K562 (cell line): ENCODE results near the gene LTK. TPM values are rescaled to one million over a fixed set of nuclear protein-coding genes. Genes with fewer than 3 reads are reported as not detected.

Experiments
- CBX1 ChIP-seq: sonication (generic); IDR thresholded peaks from 2 replicates; pipeline ENCODE4 v1.6.1; 2016; ENCODE audit warnings: antibody characterized with exemption, low read depth, mild to moderate bottlenecking
- CTBP1 ChIP-seq: fragments of 450-650 bp; IDR thresholded peaks from 2 replicates; pipeline ENCODE4 v1.6.1; 2016; ENCODE audit warnings: borderline replicate concordance
- ELF2 ChIP-seq: fragments of 250-450 bp; sonication (Bioruptor Pico); IDR thresholded peaks from 2 replicates; pipeline ENCODE4 v1.5.0; 2021; ENCODE audit warnings: mild to moderate bottlenecking
- ESRRB ChIP-seq: fragments of 250-450 bp; sonication (Bioruptor Pico); IDR thresholded peaks from 2 replicates; pipeline ENCODE4 v1.5.0; 2020; ENCODE audit warnings: mild to moderate bottlenecking, moderate library complexity, borderline replicate concordance
- ETS2 ChIP-seq: IDR thresholded peaks from 2 replicates; pipeline ENCODE4 v1.6.1; 2016; ENCODE audit warnings: borderline replicate concordance, missing genetic modification characterization, mild to moderate bottlenecking, moderate library complexity, missing compliant biosample characterization; ENCODE audit not compliant: poor library complexity, severe bottlenecking
- FOXJ3 ChIP-seq: sonication (generic); formaldehyde crosslinking; IDR thresholded peaks from 2 replicates; pipeline ENCODE4 v1.4.0; 2020; ENCODE audit warnings: mild to moderate bottlenecking, missing genetic modification reagents
- GABPB2 ChIP-seq: fragments of 250-450 bp; sonication (Bioruptor Pico); conservative IDR thresholded peaks from 2 replicates; pipeline ENCODE4 v1.5.1; 2021; ENCODE audit warnings: mild to moderate bottlenecking
- HCFC1 ChIP-seq: IDR thresholded peaks from 2 replicates; pipeline ENCODE4 v1.6.1; 2012; ENCODE audit warnings: low read depth, low read length, improper control_type of control experiment
- HDAC2 ChIP-seq: fragments of 450-650 bp; IDR thresholded peaks from 2 replicates; pipeline ENCODE4 v1.6.1; 2016; ENCODE audit warnings: mild to moderate bottlenecking
- HDAC8 ChIP-seq: fragments of 450-650 bp; IDR thresholded peaks from 2 replicates; pipeline ENCODE4 v1.6.1; 2016; ENCODE audit warnings: mild to moderate bottlenecking, missing genetic modification characterization, moderate library complexity, missing compliant biosample characterization
- KAT2B ChIP-seq: IDR thresholded peaks from one replicate; pipeline ENCODE4 v1.6.1; 2012; ENCODE audit warnings: low read depth, mild to moderate bottlenecking, control low read depth, inconsistent platforms, low read length, moderate library complexity
- MAFK ChIP-seq: IDR thresholded peaks from 2 replicates; pipeline ENCODE4 v1.6.1; 2011; ENCODE audit warnings: low read length, improper control_type of control experiment
- MTA3 ChIP-seq: fragments of 450-650 bp; formaldehyde crosslinking; IDR thresholded peaks from 2 replicates; pipeline ENCODE4 v1.6.1; 2017; ENCODE audit warnings: mild to moderate bottlenecking, borderline replicate concordance
- NFIC ChIP-seq: fragments of 450-650 bp; IDR thresholded peaks from 2 replicates; pipeline ENCODE4 v1.6.1; 2017; ENCODE audit warnings: mild to moderate bottlenecking, inconsistent platforms
- PHTF2 ChIP-seq: fragments of 250-450 bp; sonication (Bioruptor Pico); IDR thresholded peaks from 2 replicates; pipeline ENCODE4 v1.5.0; 2021; ENCODE audit warnings: mild to moderate bottlenecking
- RBFOX2 ChIP-seq: fragments of 200-400 bp; formaldehyde crosslinking; IDR thresholded peaks from 2 replicates; pipeline ENCODE4 v1.6.1; 2017; ENCODE audit warnings: low read depth, mild to moderate bottlenecking, low read length, moderate library complexity
- RBM25 ChIP-seq: fragments of 200-400 bp; formaldehyde crosslinking; IDR thresholded peaks from 2 replicates; pipeline ENCODE4 v1.6.1; 2018; ENCODE audit warnings: low read length, low read depth, moderate library complexity; ENCODE audit not compliant: severe bottlenecking
- SLC30A9 ChIP-seq: fragments of 250-450 bp; sonication (Bioruptor Pico); IDR thresholded peaks from 2 replicates; pipeline ENCODE4 v1.8.0; 2022; ENCODE audit warnings: mild to moderate bottlenecking, moderate library complexity
- SMARCE1 ChIP-seq: fragments of 450-650 bp; IDR thresholded peaks from 2 replicates; pipeline ENCODE4 v1.7.1; 2016; ENCODE audit warnings: mild to moderate bottlenecking
- SOX6 ChIP-seq: fragments of 450-650 bp; IDR thresholded peaks from 2 replicates; pipeline ENCODE4 v1.6.1; 2014; ENCODE audit warnings: mild to moderate bottlenecking
- SP2 ChIP-seq: IDR thresholded peaks from 2 replicates; pipeline ENCODE4 v1.6.1; 2011; ENCODE audit warnings: mild to moderate bottlenecking, low read depth, low read length, moderate library complexity; ENCODE audit not compliant: poor library complexity, severe bottlenecking; ENCODE audit errors: extremely low read depth
- YBX1 ChIP-seq: fragments of 450-650 bp; IDR thresholded peaks from 2 replicates; pipeline ENCODE4 v1.7.1; 2016; ENCODE audit warnings: mild to moderate bottlenecking
- ZKSCAN1 ChIP-seq: fragments of 150-350 bp; IDR thresholded peaks from 2 replicates; pipeline ENCODE4 v1.6.1; 2016; ENCODE audit warnings: low read depth, low read length
- ZKSCAN3 ChIP-seq: fragments of 250-450 bp; sonication (Bioruptor Pico); IDR thresholded peaks from 2 replicates; pipeline ENCODE4 v1.4.0; 2020
- ZNF133 ChIP-seq: fragments of 250-450 bp; sonication (Bioruptor Pico); IDR thresholded peaks from 2 replicates; pipeline ENCODE4 v1.4.0; 2020; ENCODE audit warnings: mild to moderate bottlenecking
- ZNF212 ChIP-seq: fragments of 450-650 bp; formaldehyde crosslinking; IDR thresholded peaks from 2 replicates; pipeline ENCODE4 v1.4.0; 2020; ENCODE audit warnings: mild to moderate bottlenecking
- ZNF75A ChIP-seq: fragments of 450-650 bp; formaldehyde crosslinking; IDR thresholded peaks from 2 replicates; pipeline ENCODE4 v1.4.0; 2020; ENCODE audit warnings: mild to moderate bottlenecking
- ZNF780A ChIP-seq: fragments of 250-450 bp; sonication (Bioruptor Pico); IDR thresholded peaks from 2 replicates; pipeline ENCODE4 v1.5.0; 2021; ENCODE audit warnings: mild to moderate bottlenecking
- polyA plus RNA-seq, 8 experiments: library from polyadenylated mRNA; depleted of rRNA in 4 of 8; stranded (reverse) in 5 of 8; unstranded in 3 of 8; fragments of >200 nt; fragmentation: Nextera tagmentation in 2 of 8; fragmentation: Illumina TruSeq in 1 of 8; extraction: Ambion mirVana in 2 of 8; extraction: Trizol in 1 of 8; gene quantifications; 2 replicates each; pipeline versions ENCODE4 v1.2.1 to v1.2.3, GENCODE V29; 2011 to 2014; ENCODE audit warnings: inconsistent platforms in 1 of 8, missing spikeins in 1 of 8
- total RNA-seq, 7 experiments: library from RNA; depleted of rRNA in 6 of 7; stranded (reverse); fragments of >200 nt in 6 of 7; fragmentation: Illumina TruSeq in 2 of 7; extraction: Trizol in 2 of 7; gene quantifications; 2 replicates each; pipeline versions ENCODE4 v1.2.1 to v1.2.3, GENCODE V29; 2011 to 2021; ENCODE audit warnings: low replicate concordance in 1 of 7
- TF ChIP-seq, protein P1 (sequence below): fragments of 450-650 bp; IDR thresholded peaks from 2 replicates; pipeline ENCODE4 v1.6.1; 2018; ENCODE audit warnings: mild to moderate bottlenecking, low read depth; ENCODE audit not compliant: partially characterized antibody
- TF ChIP-seq, protein P2 (sequence below): fragments of 200-800 bp; sonication (Bioruptor generic); IDR thresholded peaks from 2 replicates; pipeline ENCODE4 v1.6.1; 2017; ENCODE audit warnings: missing genetic modification characterization, missing compliant biosample characterization

Gene LTK
- total and polyA plus RNA-seq, 9 of the 15 experiments (the other 6 are each of a cell fraction or from before 2014, with no cell fraction given), result 0.25 to 4.4 (median 1.8) TPM

DNA sequence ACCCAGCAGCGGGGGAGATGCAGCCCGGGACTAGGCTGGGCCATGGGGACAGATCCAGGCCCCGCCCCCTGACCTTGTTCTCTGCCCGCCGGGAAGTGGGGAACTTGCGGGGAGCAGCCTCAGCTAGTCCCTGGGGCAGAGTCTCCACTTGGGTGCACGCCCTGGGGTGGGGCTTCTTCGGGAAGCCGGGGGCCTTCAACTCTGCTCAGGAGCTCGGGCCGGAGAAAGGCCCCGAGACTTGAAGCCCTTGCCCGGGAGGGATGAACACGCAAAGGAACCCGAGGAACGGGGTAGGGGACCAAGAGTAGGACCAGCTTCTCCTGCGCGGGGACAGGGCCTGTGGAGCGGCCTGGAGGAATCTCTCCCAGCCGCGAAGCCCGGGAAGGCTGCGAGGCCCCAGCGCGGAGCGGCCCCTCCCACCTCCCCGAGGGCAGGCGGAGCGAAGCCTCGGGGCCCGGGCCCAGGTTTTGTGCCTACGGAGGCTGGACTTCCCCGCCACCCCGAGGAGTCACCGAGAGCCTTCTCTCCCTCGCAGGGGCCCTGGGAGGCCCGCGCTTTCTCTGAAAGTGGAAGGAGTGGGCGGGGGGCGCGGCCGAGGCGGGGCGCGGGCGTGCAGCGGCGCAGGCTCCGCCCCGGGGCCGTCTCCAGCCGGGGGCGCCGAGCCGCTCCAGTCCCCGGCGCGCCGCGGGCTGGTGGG, 20.3 kb downstream of the LTK start, which contains the start of gene ITPKA (continued):
- TF ChIP-seq SLC30A9 (CRISPR knock-in tag), result no peak
- TF ChIP-seq NFIC, result no peak
- no peak for TF ChIP-seq SMARCE1
- no peak for TF ChIP-seq PHTF2
- TF ChIP-seq CBX1, result 0 out of 2 replicates have a peak, but pooled peaks have one; percentile 55
- TF ChIP-seq ZKSCAN3 (CRISPR knock-in tag), result no peak
- TF ChIP-seq ZNF133 (CRISPR knock-in tag), result no peak
- TF ChIP-seq, protein P1, sequence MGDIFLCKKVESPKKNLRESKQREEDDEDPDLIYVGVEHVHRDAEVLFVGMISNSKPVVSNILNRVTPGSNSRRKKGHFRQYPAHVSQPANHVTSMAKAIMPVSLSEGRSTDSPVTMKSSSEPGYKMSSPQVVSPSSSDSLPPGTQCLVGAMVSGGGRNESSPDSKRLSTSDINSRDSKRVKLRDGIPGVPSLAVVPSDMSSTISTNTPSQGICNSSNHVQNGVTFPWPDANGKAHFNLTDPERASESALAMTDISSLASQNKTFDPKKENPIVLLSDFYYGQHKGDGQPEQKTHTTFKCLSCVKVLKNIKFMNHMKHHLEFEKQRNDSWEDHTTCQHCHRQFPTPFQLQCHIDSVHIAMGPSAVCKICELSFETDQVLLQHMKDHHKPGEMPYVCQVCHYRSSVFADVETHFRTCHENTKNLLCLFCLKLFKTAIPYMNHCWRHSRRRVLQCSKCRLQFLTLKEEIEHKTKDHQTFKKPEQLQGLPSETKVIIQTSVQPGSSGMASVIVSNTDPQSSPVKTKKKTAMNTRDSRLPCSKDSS, result no peak
- peak; percentile 49; the same call in 1 of the 2 replicates for TF ChIP-seq ELF2
- no peak for TF ChIP-seq MAFK
- TF ChIP-seq, protein P2, sequence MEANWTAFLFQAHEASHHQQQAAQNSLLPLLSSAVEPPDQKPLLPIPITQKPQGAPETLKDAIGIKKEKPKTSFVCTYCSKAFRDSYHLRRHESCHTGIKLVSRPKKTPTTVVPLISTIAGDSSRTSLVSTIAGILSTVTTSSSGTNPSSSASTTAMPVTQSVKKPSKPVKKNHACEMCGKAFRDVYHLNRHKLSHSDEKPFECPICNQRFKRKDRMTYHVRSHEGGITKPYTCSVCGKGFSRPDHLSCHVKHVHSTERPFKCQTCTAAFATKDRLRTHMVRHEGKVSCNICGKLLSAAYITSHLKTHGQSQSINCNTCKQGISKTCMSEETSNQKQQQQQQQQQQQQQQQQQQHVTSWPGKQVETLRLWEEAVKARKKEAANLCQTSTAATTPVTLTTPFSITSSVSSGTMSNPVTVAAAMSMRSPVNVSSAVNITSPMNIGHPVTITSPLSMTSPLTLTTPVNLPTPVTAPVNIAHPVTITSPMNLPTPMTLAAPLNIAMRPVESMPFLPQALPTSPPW (CRISPR knock-in tag), result 0 out of 2 replicates have a peak, but pooled peaks have one; percentile 57
- peak; percentile 11; the same call in 1 of the 2 replicates for TF ChIP-seq HCFC1
- no peak for TF ChIP-seq ZNF780A
- no peak for TF ChIP-seq GABPB2 (CRISPR knock-in tag)
- peak; percentile 44; the same call in 1 of the 2 replicates for TF ChIP-seq HDAC2
- TF ChIP-seq RBM25, result no peak
- TF ChIP-seq CTBP1, result no peak
- TF ChIP-seq KAT2B, result no peak
- no peak for TF ChIP-seq ESRRB (CRISPR knock-in tag)
- no peak for TF ChIP-seq SOX6
- no peak for TF ChIP-seq HDAC8
- no peak for TF ChIP-seq ZNF75A (CRISPR knock-in tag)
- TF ChIP-seq YBX1, result no peak
- no peak for TF ChIP-seq FOXJ3 (CRISPR knock-in tag)
- peak; percentile 91 for TF ChIP-seq RBFOX2
- TF ChIP-seq ZNF212, result no peak
- peak; percentile 27; the same call in 1 of the 2 replicates for TF ChIP-seq MTA3
- TF ChIP-seq ZKSCAN1, result no peak; the same call in 1 of the 2 replicates
- TF ChIP-seq ETS2 (tag), result no peak
- no peak for TF ChIP-seq SP2
